SW 1271 (cell line): ENCODE data around the gene PRKCA.
"Not testable (repeated sequence)": the region's sequence is repeated elsewhere in the genome, so short reads cannot be mapped to it uniquely, and the experiment has no call there.

ENCODE experiments used
- DNase-seq, 2 experiments: peaks; one replicate each; lab custom pipeline; 2025; lab: John Stamatoyannopoulos, UW

PRKCA gene

DNA sequence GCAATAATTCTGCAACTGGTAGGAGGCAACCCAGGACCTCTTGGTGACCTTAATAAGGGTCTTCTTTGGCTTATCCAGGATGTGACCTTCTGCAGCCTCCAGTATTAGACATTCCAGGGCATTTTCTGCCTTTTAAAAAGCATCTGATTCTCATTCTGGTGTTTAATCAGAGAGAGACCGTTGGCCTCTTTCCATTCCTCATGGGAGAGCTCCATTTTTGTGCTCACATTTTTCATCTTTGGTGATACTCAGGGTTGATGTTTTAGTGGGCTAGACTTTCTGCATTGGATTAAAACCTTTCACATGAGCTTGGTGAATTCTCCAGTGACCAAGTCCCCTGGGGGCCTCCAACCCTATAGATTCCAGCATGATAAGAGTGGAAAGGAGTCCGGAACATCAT is 382.3 kb downstream of the PRKCA start:
- DNase-seq = no peak

GRCh38 chr17:66686601-66687000 is 384.2 kb downstream of the PRKCA start:
- no peak for DNase-seq

- no peak for DNase-seq
These were observed 385.3 kb downstream of the PRKCA start for GRCh38 chr17:66687570-66688284.

DNA sequence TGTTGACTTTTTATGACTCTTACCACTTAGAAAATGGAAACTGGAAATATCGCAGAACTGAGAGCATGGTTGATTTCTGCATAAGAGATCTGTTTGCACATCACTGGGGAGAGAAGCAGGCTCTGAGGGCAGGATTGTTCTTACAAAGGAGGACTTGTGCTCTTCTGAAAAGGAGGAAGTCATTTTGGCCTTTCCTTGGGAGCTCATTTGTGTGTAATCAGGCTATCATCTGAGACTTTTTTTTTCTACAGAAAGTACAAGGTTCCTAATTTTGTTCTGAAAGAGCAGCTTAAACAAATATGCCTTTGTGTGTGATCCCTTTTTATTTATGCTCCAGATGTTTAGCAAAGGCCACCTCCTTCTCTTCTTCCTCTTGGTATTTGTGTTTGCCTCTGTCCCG is 386.8 kb downstream of the PRKCA start:
- no peak for DNase-seq

DNA sequence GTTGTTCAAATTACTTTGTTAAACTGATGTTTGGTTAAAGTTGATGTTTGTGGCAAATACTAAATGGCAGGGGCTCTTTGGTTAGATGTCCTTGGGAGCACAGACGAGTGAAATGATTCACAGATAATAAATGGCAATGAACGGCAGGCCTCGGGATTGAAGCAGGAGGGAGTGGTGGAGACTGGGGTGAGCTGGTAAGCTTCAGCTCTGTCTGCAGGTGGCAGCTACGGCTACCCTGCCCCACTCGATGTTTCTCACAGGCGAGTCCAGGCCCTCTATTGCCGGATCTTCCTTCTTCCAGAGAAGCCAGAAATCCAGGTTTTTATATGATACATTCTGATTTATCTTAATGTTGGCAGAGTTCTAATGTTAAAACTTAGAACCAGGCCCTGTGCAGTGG is 387.8 kb downstream of the PRKCA start:
- DNase-seq = no peak

DNA sequence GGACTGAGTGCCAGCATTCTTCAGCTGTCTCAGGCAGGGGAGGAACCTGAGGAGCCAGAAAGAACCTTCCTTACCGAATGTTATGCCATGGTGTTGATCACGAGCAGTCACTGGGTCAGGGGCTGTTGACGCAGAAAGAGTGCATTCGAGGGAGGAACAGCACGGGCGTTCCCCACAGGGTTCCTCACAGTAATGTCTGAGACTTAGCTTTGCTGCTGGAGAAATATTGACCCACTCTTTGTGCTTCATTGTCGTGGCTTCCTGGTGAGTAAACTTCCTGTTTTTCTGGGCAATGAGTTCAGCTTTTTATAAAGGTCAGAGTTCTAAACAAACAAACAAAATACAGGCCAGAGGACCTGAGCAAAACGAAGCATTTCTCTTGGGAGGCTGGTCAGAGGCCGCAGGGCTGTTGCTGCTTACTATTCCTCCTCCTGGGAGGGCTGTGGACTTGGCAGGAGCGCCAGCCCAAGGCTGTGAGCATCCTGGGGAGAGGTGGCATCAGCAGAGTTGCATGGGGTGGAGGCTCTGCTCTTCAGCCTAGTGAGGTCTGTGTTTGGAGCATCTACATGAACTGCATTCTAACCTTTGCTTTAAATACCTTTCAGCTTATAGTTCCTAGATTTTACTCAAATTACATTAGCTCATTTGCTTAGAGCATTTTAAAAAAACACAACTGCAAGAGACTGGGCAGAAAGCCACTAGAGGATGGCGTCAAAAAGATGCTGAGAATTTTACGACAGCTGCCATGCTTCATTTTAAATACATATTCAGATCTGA is 389.4 kb downstream of the PRKCA start:
- peak in 1 of 2 experiments; percentile 62 for DNase-seq

- DNase-seq = no peak
These were observed 389.9 kb downstream of the PRKCA start for GRCh38 chr17:66692421-66692690.

DNA sequence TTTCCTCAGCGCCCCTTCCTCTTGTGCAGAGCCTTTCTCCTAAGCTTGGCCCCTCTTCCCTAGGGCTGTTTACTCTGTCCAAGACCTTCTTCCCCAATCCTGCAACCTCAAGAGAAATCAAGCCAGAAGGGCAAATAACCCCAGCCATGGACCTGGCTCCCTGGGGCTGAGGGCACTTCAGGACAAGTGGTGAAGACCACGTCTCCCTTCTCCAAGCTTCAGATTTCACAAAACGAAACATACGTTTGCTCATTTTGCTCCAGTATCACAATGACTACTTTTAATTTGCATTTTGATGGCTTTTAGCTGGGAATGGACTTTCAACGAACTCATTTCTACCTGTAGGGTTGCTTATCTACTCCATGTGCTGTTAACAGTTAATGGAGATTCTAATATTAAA is 392.7 kb downstream of the PRKCA start:
- no peak for DNase-seq

GRCh38 chr17:66698270-66698669 is 395.9 kb downstream of the PRKCA start:
- no peak for DNase-seq

DNA sequence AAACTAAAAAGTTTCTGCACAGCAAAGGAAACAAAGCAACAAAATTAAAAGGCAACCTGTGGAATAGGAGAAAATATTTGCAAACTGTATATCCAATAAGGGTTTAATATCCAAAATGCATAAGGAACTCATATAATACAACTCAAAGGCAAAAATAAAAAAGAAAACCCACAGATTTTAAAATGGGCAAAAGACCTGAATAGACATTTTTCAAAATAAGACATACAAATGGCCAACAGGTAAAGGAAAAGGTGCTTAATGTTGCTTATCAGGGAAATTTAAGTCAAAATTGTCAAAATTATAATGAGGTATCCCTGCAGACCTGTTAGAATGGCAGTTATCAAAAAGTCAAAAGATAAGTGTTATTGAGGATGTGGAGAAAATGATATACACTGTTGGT is 399.0 kb downstream of the PRKCA start:
- no peak for DNase-seq

- no peak for DNase-seq
These were observed 399.9 kb downstream of the PRKCA start for GRCh38 chr17:66702106-66702936.

DNA sequence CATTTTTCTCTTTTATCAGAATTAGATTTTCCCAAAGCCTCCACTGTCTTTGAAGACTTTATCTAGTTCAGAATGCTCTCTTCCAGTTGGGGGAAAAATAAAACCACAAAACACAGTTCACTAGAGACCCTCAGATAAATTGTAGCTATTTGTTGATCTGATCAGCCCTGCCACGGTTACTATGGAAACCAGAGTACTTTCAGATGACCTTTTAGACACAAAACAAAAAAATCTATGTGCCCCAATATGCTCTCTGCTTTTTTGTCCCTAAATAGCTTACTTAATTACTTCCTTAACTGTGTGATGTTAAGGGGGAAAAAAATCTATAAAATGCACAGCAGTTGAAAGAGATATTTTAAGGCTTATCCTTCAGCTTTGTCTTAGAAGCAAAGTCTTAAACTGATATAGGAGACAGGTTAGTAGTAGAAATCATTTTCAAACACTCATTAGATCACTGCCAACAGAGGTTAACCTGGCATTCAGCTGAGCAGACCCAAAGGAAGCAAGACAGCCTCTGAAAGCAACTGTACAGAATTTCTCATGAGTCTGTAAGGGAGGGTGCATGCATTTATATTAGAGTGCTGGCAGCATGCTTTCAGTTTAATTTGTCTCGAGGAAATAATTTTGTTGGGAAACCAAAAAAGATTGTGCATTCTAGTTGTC is 402.6 kb downstream of the PRKCA start:
- DNase-seq = no peak

DNA sequence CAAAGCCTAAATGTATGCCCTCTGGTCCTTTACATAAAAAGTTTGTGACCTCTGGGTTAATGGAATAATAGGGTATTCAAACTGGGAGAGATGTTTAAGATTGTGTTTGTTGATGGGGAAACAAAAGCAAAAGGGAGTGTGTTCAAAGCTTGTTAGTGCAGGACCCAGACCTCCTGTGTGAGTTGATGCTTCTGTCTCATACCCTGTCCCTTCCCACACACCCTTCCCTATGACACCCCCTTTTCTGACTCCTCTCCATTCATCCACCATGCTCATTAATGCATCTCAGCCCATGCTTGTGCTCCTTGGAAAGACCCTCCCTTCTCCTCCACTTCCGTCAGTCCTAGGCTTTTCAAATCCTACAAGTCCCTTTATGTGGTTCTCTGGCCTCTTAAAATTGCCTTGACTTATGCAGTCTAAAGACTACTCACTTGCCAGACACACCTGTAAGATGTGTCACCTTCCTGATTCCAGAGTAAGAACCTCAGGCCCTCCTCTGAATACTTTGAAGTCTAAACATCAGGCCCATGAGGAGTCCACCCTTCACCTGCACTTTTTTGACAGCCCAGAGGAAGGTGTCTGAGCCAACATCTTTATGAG is 404.5 kb downstream of the PRKCA start:
- no peak for DNase-seq

DNA sequence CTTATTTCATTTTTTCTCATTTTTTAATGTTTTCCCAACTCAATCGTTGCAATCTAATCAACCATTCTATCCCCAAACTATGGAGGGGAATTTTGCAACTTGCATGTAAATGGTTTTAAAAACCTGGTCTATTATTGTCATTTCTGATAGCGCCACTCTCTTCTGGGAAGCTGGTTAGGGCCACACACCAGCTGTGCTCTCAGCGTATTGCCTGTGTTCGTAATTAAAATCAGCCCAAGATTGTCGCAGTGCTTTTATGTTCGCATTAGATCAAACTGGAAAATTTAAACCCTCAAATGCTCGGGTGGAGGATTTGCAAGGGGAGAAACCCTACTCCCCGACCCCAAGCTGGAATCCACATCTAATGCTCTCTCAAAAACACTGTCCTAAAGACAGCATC is 409.0 kb downstream of the PRKCA start:
- no peak for DNase-seq

- DNase-seq = no peak
These were observed 409.5 kb downstream of the PRKCA start for GRCh38 chr17:66711881-66712321.

DNA sequence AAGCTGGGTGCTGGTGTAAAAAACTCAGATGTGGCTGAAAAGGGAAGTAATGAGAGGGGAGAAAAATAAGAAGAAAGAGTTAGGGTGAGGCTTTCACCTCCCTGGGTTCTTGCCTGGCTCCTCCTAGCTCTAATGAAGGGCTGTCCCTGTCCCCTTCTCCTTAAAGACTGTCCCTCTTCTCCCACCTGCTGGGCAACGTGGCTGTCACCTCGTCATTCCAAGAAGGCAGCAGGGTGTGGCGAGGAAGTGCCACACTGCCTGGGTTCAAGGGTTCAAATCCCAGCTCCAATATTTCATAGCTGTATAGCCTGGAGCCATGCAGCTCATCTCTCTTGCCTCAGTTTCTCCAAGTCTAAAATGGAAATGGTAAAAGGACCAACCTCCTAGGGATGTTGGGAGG is 410.0 kb downstream of the PRKCA start:
- no peak for DNase-seq

DNA sequence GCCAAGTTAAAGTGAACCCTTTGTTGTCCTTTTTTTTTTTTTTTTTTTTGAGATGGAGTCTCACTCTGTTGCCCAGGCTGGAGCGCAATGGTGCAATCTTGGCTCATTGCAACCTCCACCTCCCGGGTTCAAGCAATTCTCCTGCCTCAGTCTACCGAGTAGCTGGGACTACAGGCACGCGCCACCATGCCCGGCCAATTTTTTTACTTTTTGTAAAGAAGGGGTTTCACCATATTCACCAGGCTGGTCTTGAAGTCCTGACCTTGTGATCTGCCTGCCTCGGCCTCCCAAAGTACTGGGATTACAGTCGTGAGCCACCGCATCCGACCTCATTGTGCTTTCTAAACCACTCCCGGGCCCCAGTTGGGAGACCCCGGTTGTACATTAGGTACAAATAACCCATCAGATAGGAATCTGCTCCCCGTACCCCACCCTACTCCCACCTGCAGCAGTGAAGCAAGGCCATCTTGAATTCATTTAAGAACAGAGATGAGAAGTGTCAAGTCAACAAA is 410.7 kb downstream of the PRKCA start:
- DNase-seq = not testable (repeated sequence)

DNA sequence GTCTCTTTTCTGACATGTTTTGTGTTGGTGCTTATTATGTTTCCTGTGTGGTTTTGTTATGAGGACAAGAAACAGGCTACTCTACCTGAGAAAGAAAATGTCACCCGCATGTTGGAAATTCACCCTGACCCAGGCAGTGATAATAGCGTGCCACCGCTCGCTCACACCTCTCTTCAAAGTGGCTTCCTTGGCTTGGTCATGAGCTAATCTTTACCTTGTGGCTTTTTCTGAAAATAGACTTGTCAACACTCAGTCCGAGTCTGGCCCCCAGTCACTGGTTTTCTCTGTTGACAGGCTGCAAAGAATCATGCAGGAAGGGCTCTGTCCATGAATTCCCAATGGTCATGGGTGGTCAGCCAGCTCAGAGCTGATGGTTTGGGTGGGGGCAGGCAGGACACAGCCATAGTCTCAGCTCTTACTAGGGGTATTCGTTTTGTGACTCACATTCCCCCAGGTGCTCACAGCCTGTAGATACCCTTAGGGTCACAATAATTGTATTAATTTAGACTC is 411.2 kb downstream of the PRKCA start:
- no peak for DNase-seq

DNA sequence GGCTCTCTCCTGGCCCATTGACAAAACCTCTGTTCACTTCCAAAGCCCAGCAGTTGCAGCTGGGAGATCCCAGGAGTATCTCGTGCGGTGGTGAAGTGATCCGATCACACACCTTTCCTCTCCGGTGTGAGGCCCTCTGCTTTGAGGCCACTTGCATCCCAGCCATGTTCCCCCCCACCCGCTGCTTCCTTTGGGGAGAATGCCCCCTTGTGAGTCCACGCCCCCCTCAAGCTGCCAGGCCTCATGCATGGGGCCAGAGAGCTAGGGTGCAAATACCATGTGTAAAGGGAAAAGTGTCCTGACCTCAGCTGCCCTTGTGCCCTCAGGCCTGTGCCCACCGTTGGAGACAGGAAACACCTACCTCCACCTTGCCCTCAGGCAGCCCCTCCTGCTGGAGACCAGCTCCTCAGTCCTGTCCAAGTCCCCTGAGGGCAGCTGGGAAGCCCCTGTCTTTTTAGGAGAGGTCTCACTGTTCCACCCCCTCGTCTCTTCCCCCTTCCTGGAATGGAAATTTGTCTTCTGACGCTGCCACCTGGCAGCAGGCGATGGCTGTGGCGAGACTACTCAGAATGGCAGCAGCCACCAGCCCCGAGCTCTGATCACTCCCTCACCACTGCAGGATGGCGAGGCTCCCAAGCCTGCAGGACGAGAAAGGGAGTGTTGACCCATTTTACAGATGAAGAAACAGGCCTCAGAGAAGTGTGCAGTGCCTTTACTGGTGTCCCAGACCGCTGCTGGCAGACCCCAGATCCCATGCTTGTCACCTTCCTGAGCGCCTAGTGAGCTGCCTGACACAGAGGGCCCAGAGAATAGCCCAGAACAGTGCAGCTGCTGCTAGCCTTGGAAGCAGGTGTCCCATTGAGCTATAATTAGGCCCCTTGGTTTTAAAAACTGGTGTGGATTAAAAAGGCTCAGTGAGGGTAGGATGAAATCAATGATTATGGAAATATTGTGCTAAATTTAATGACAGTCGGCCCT is 411.9 kb downstream of the PRKCA start:
- DNase-seq = no peak

- DNase-seq = no peak
These were observed 412.8 kb downstream of the PRKCA start for GRCh38 chr17:66715076-66715675.
